Endothelial cell of umbilical vein (primary cell): ENCODE results near the gene RLN3. TPM values are rescaled to one million over a fixed set of nuclear protein-coding genes. Genes with fewer than 3 reads are reported as not detected.

Source experiments
- BruUV-seq: library from RNA; stranded (reverse); fragments of 400-500 nt; replicated peaks from 2 replicates; lab custom pipeline; 2021; lab: Mats Ljungman, UMichigan
- CTCF ChIA-PET: fragments of 300-600, 350-600 bp; sonication (Branson Sonifier 250); formaldehyde crosslinking; loops from one replicate; lab custom pipeline; 2021; ENCODE audit warnings: antibody characterized with exemption, inconsistent platforms; lab: Charles Lee
- POLR2A ChIA-PET: fragments of 300-600, 350-600 bp; sonication (Branson Sonifier 250); formaldehyde crosslinking; loops from one replicate; lab custom pipeline; 2021; ENCODE audit warnings: antibody characterized with exemption, inconsistent platforms; lab: Charles Lee
- DNase-seq: peaks from one replicate; pipeline ENCODE4 v3.0.0-alpha.2; 2011; ENCODE audit warnings: low read depth, low spot score
- FAIRE-seq: peaks from 2 replicates; lab custom pipeline; 2011; peaks lifted over from hg19 to GRCh38; lab: Jason Lieb, UNC
- H2AFZ ChIP-seq: 2 replicates; pipeline ENCODE4 v1.6.0; 2012; ENCODE audit warnings: low read depth, low read length, control low read depth, inconsistent platforms
- H3K27ac ChIP-seq: 2 replicates; pipeline ENCODE4 v1.5.1; 2011; ENCODE audit warnings: low read depth, mild to moderate bottlenecking, control low read depth, low read length, moderate library complexity; ENCODE audit not compliant: insufficient read depth
- H3K27me3 ChIP-seq, 2 experiments: 2 replicates each; pipeline versions ENCODE4 v1.6.0 to v1.6.1; 2011; ENCODE audit warnings: low read length in 2 of 2, mixed read lengths in 1 of 2; ENCODE audit not compliant: control insufficient read depth in 2 of 2, insufficient read depth in 2 of 2
- H3K36me3 ChIP-seq, 2 experiments: 2 replicates in 1 of 2; 3 replicates in 1 of 2; pipeline ENCODE4 v1.5.1; 2011; ENCODE audit warnings: low read length in 2 of 2, mild to moderate bottlenecking in 1 of 2, moderate library complexity in 1 of 2; ENCODE audit not compliant: control insufficient read depth in 2 of 2, insufficient read depth in 2 of 2; ENCODE audit errors: extremely low read depth in 1 of 2
- H3K4me1 ChIP-seq: 3 replicates; pipeline ENCODE4 v1.5.1; 2011; ENCODE audit warnings: mild to moderate bottlenecking, low read length; ENCODE audit not compliant: control insufficient read depth, insufficient read depth; ENCODE audit errors: extremely low read depth
- H3K4me2 ChIP-seq: 2 replicates; pipeline ENCODE4 v1.6.1; 2011; ENCODE audit warnings: low read length, control low read depth, mixed read lengths; ENCODE audit not compliant: insufficient read depth
- H3K4me3 ChIP-seq, 3 experiments: fragments of 200-600 bp in 1 of 3; sonication (generic), shearing (Covaris generic) in 1 of 3; replicated peaks in 1 of 3; 2 replicates each; pipeline ENCODE4 v1.5.1; 2011 to 2016; ENCODE audit warnings: control low read depth in 3 of 3, low read length in 3 of 3, mild to moderate bottlenecking in 2 of 3, inconsistent platforms in 1 of 3, low read depth in 1 of 3, moderate library complexity in 1 of 3; ENCODE audit not compliant: insufficient read depth in 1 of 3
- H3K79me2 ChIP-seq: 2 replicates; pipeline ENCODE4 v1.6.0; 2012; ENCODE audit warnings: low read length, inconsistent platforms; ENCODE audit not compliant: control insufficient read depth, insufficient read depth
- H3K9ac ChIP-seq: replicated peaks from 2 replicates; pipeline ENCODE3; 2011; ENCODE audit warnings: low read length, control low read depth; ENCODE audit not compliant: insufficient read depth; ENCODE audit errors: extremely low read depth
- H3K9me1 ChIP-seq: replicated peaks from 3 replicates; pipeline ENCODE4 v1.6.0; 2011; ENCODE audit warnings: mild to moderate bottlenecking, low read length; ENCODE audit not compliant: control insufficient read depth, insufficient read depth; ENCODE audit errors: extremely low read depth
- H3K9me3 ChIP-seq: replicated peaks from 2 replicates; pipeline ENCODE4 v1.5.1; 2012; ENCODE audit warnings: low read length, inconsistent platforms; ENCODE audit not compliant: control insufficient read depth, insufficient read depth
- H4K20me1 ChIP-seq: replicated peaks from 2 replicates; pipeline ENCODE3; 2011; ENCODE audit warnings: mild to moderate bottlenecking, low read length; ENCODE audit not compliant: control insufficient read depth, insufficient read depth; ENCODE audit errors: extremely low read depth
- CTCF ChIP-seq, 2 donors: IDR thresholded peaks; 1 replicate in 1 of 2; 2 replicates in 1 of 2; pipeline ENCODE4 v1.5.1; 2011; ENCODE audit warnings: low read length in 2 of 2, mild to moderate bottlenecking in 2 of 2, moderate library complexity in 2 of 2, control low read depth in 1 of 2, inconsistent platforms in 1 of 2, low read depth in 1 of 2; ENCODE audit not compliant: insufficient read depth in 1 of 2; ENCODE audit errors: extremely low read depth in 1 of 2
- EZH2 ChIP-seq: IDR thresholded peaks from 2 replicates; pipeline ENCODE4 v1.6.1; 2012; ENCODE audit warnings: borderline replicate concordance, low read depth, mild to moderate bottlenecking, moderate library complexity, low read length, inconsistent platforms; ENCODE audit not compliant: severe bottlenecking
- FOS ChIP-seq: IDR thresholded peaks from 2 replicates; pipeline ENCODE4 v1.6.1; 2011; ENCODE audit warnings: mild to moderate bottlenecking, low read length, moderate library complexity, borderline replicate concordance; ENCODE audit not compliant: insufficient read depth
- GATA2 ChIP-seq: IDR thresholded peaks from 2 replicates; pipeline ENCODE4 v1.7.0; 2011; ENCODE audit warnings: low read depth, mild to moderate bottlenecking, moderate library complexity, mixed read lengths, low read length; ENCODE audit not compliant: insufficient read length, insufficient read depth
- JUN ChIP-seq: IDR thresholded peaks from 2 replicates; pipeline ENCODE4 v1.6.1; 2011; ENCODE audit warnings: borderline replicate concordance, low read depth; ENCODE audit not compliant: insufficient read length, insufficient read depth
- MAX ChIP-seq: IDR thresholded peaks from 2 replicates; pipeline ENCODE4 v1.6.1; 2011; ENCODE audit not compliant: insufficient read depth, insufficient read length
- MYC ChIP-seq: IDR thresholded peaks from one replicate; pipeline ENCODE4 v1.6.1; 2011; ENCODE audit warnings: mild to moderate bottlenecking, low read depth, low read length
- POLR2A ChIP-seq: IDR thresholded peaks from 2 replicates; pipeline ENCODE4 v1.6.1; 2012; ENCODE audit warnings: low read depth, mild to moderate bottlenecking, control low read depth, low read length
- POLR2AphosphoS5 ChIP-seq: IDR thresholded peaks from 2 replicates; pipeline ENCODE4 v1.6.1; 2012; ENCODE audit warnings: low read depth, mild to moderate bottlenecking, control low read depth, low read length, moderate library complexity; ENCODE audit not compliant: insufficient read depth
- dilution Hi-C: fragments of 300-500 bp; cut with MboI; formaldehyde crosslinking; loops from one replicate; pipeline ENCODE4 v1.15.0; 2019; ENCODE audit warnings: low sequenced_read_pairs; ENCODE audit not compliant: extremely low pct_ligation_motif_present
- intact Hi-C: fragments of 100-400 bp; cut with micrococcal nuclease; formaldehyde crosslinking; loops from one replicate; pipeline ENCODE4 v1.10.0; 2022
- polyA plus RNA-seq, 4 experiments: library from polyadenylated mRNA; depleted of rRNA in 3 of 4; stranded (reverse) in 3 of 4; unstranded in 1 of 4; fragments of >200 nt; gene quantifications; 2 replicates each; pipeline versions ENCODE4 v1.2.1 to v1.2.3, GENCODE V29; 2011 to 2012; ENCODE audit warnings: missing spikeins in 1 of 4
- total RNA-seq: library from RNA; stranded (reverse); gene quantifications from 2 replicates; pipeline ENCODE4 v1.2.3, GENCODE V29; 2021

The RLN3 gene
- total and polyA plus RNA-seq, 2 donors (not counting 3 experiments of a cell fraction or from before 2014, with no cell fraction given) = not detected

GRCh38 chr19:14078411-14078810 is 50.5 kb downstream of the RLN3 start:
- H3K4me3 ChIP-seq = no peak overlapping the region
- no peaks in the 10 kb centered on the region for H3K27me3 ChIP-seq
- POLR2A ChIA-PET = no interaction called here
- H3K4me2 ChIP-seq = no peak overlapping the region
- no peaks in the 10 kb centered on the region for H4K20me1 ChIP-seq
- DNase-seq (no peak), FAIRE-seq (no peak)
- intact Hi-C loops (no loop called here), dilution Hi-C loops (no loop called here)
- CTCF ChIA-PET = interaction anchor here (0.7 to 1.0 kb wide), 3 partner anchors 35 to 1017 kb away, joined by 3 to 4 read pairs (median 3); no protein-coding TSS in a partner anchor
- H3K4me1 ChIP-seq = peaks cover 26% of the 10 kb centered on the region
- no peaks in the 10 kb centered on the region for H3K9me1 ChIP-seq
- H3K36me3 ChIP-seq = no peaks in the 10 kb centered on the region
- H3K9ac ChIP-seq = no peak overlapping the region
- TF ChIP-seq CTCF (IDR thresholded peaks at IDR 0.05; ENCODE audit: extremely low read depth in 1 of 2, insufficient read depth in 1 of 2, low read depth in 1 of 2, low read length in 2 of 2) (no peak), GATA2 (no peak), POLR2A (no peak), JUN (no peak), EZH2 (no peak), FOS (no peak), MAX (no peak), POLR2AphosphoS5 (no peak), MYC (no peak)
- no peak overlapping the region for H3K27ac ChIP-seq
- H3K79me2 ChIP-seq = no peaks in the 10 kb centered on the region
- no peaks in the 10 kb centered on the region for H3K9me3 ChIP-seq
- BruUV-seq = no TSS peak
- H2AFZ ChIP-seq = no peak overlapping the region

Other genes with a start within 250 kb of the RLN3 start
- 23.1 and 26.6 TPM in 2 replicates for gene ZSWIM4, start 232.7 kb upstream of the RLN3 start, total RNA-seq
- 12.7 and 14.9 TPM in 2 replicates for gene ZSWIM4, start 232.7 kb upstream of the RLN3 start, polyA plus RNA-seq
- gene NANOS3, start 151.0 kb upstream of the RLN3 start, total RNA-seq = 3.4 and 4.4 TPM in 2 replicates
- gene NANOS3, start 151.0 kb upstream of the RLN3 start, polyA plus RNA-seq = 1.0 and 1.5 TPM in 2 replicates
- gene BRME1, start 122.0 kb upstream of the RLN3 start, total RNA-seq = 1.5 and 2.5 TPM in 2 replicates
- 0.69 and 0.86 TPM in 2 replicates for gene BRME1, start 122.0 kb upstream of the RLN3 start, polyA plus RNA-seq
- 29.8 and 33.7 TPM in 2 replicates for gene CC2D1A, start 121.9 kb upstream of the RLN3 start, total RNA-seq
- gene CC2D1A, start 121.9 kb upstream of the RLN3 start, polyA plus RNA-seq = 13.6 and 14.9 TPM in 2 replicates
- 2.0 TPM in 1 of 2 replicates, not detected in the other for gene PODNL1, start 89.7 kb upstream of the RLN3 start, total RNA-seq
- 0.21 and 0.32 TPM in 2 replicates for gene PODNL1, start 89.7 kb upstream of the RLN3 start, polyA plus RNA-seq
- gene DCAF15, start 75.6 kb upstream of the RLN3 start, total RNA-seq = 42.4 and 47.9 TPM in 2 replicates
- gene DCAF15, start 75.6 kb upstream of the RLN3 start, polyA plus RNA-seq = 41.9 and 50.5 TPM in 2 replicates
- gene RFX1, start 21.8 kb upstream of the RLN3 start, total RNA-seq = 14.4 and 14.7 TPM in 2 replicates
- 2.2 and 2.3 TPM in 2 replicates for gene RFX1, start 21.8 kb upstream of the RLN3 start, polyA plus RNA-seq
- gene IL27RA, start 3.6 kb downstream of the RLN3 start, total RNA-seq = 3.7 and 4.5 TPM in 2 replicates
- gene IL27RA, start 3.6 kb downstream of the RLN3 start, polyA plus RNA-seq = 1.6 and 1.8 TPM in 2 replicates
- gene PALM3, start 33.9 kb downstream of the RLN3 start, total RNA-seq = 0.31 TPM in 1 of 2 replicates, not detected in the other
- 0.08 TPM in 2 replicates for gene PALM3, start 33.9 kb downstream of the RLN3 start, polyA plus RNA-seq
- gene MISP3, start 44.6 kb downstream of the RLN3 start, total RNA-seq = 0.31 TPM in 1 of 2 replicates, not detected in the other
- 0.25 and 0.26 TPM in 2 replicates for gene MISP3, start 44.6 kb downstream of the RLN3 start, polyA plus RNA-seq
- 0.55 TPM in 1 of 2 replicates, not detected in the other for gene C19orf67, start 57.6 kb downstream of the RLN3 start, total RNA-seq
- gene C19orf67, start 57.6 kb downstream of the RLN3 start, polyA plus RNA-seq = not detected in 2 replicates
- gene SAMD1, start 62.6 kb downstream of the RLN3 start, total RNA-seq = 35.2 and 35.9 TPM in 2 replicates
- gene SAMD1, start 62.6 kb downstream of the RLN3 start, polyA plus RNA-seq = 13.8 and 14.1 TPM in 2 replicates
- 97.5 and 110 TPM in 2 replicates for gene PRKACA, start 89.6 kb downstream of the RLN3 start, total RNA-seq
- 29.9 and 44.2 TPM in 2 replicates for gene PRKACA, start 89.6 kb downstream of the RLN3 start, polyA plus RNA-seq
- 37.1 and 39.1 TPM in 2 replicates for gene ASF1B, start 108.4 kb downstream of the RLN3 start, total RNA-seq
- 36.6 and 42.4 TPM in 2 replicates for gene ASF1B, start 108.4 kb downstream of the RLN3 start, polyA plus RNA-seq
- gene ADGRL1, start 178.0 kb downstream of the RLN3 start, total RNA-seq = 5.4 and 7.3 TPM in 2 replicates
- 8.3 and 9.0 TPM in 2 replicates for gene ADGRL1, start 178.0 kb downstream of the RLN3 start, polyA plus RNA-seq